PC-3 (cell line): Measurements from ENCODE around the gene TOR2A. TPM values are rescaled to one million over a fixed set of nuclear protein-coding genes. Genes with fewer than 3 reads are reported as not detected.

ENCODE experiments used
- ATAC-seq: fragments of 200-7000 bp; cut with Tn5 transposase; 2 replicates; pipeline ENCODE4 v1.9.1; 2020; ENCODE audit warnings: mild to moderate bottlenecking, moderate library complexity
- BruUV-seq: library from RNA; stranded (reverse); fragments of 400-500 nt; replicated peaks from 2 replicates; lab custom pipeline; 2021; lab: Mats Ljungman, UMichigan
- CTCF ChIA-PET: fragments of 300-600 bp; sonication (Branson Sonifier 250); formaldehyde crosslinking; loops from one replicate; lab custom pipeline; 2022; ENCODE audit warnings: antibody characterized with exemption; lab: Charles Lee
- POLR2A ChIA-PET: fragments of 300-600 bp; sonication (Branson Sonifier 250); formaldehyde crosslinking; loops from one replicate; lab custom pipeline; 2022; ENCODE audit warnings: antibody characterized with exemption; ENCODE audit not compliant: unreplicated experiment; lab: Charles Lee
- DNase-seq: peaks from one replicate; pipeline ENCODE4 v3.0.0-alpha.2; 2015
- H2AFZ ChIP-seq: fragments of 300-600 bp; sonication (generic); 2 replicates; pipeline ENCODE4 v1.6.0; 2016; ENCODE audit warnings: antibody characterized with exemption, low read length
- H3F3A ChIP-seq: fragments of 300-600 bp; sonication (generic); one replicate; pipeline ENCODE4 v1.6.0; 2017; ENCODE audit warnings: antibody characterized with exemption, low read length, control low read depth, mild to moderate bottlenecking; ENCODE audit not compliant: unreplicated experiment
- H3K27ac ChIP-seq: fragments of 300-600 bp; sonication (generic); 2 replicates; pipeline ENCODE4 v1.5.1; 2016; ENCODE audit warnings: mild to moderate bottlenecking, low read length
- H3K27me3 ChIP-seq: fragments of 300-600 bp; sonication (generic); 2 replicates; pipeline ENCODE4 v1.6.1; 2016; ENCODE audit warnings: low read length, mixed read lengths
- H3K36me3 ChIP-seq: fragments of 300-600 bp; sonication (generic); 2 replicates; pipeline ENCODE4 v1.6.1; 2016; ENCODE audit warnings: low read depth, mixed run types, low read length, mixed read lengths
- H3K4me1 ChIP-seq: fragments of 300-600 bp; sonication (generic); 2 replicates; pipeline ENCODE4 v1.5.1; 2016; ENCODE audit warnings: low read length; ENCODE audit not compliant: insufficient read depth
- H3K4me2 ChIP-seq: fragments of 300-600 bp; sonication (generic); 2 replicates; pipeline ENCODE4 v1.6.0; 2016; ENCODE audit warnings: low read length
- H3K4me3 ChIP-seq: fragments of 300-600 bp; sonication (generic); 2 replicates; pipeline ENCODE4 v1.5.1; 2016; ENCODE audit warnings: mild to moderate bottlenecking, low read length, mixed read lengths
- H3K79me2 ChIP-seq: fragments of 300-600 bp; sonication (generic); 2 replicates; pipeline ENCODE4 v1.6.1; 2017; ENCODE audit warnings: low read length, mixed read lengths
- H3K9ac ChIP-seq: fragments of 300-600 bp; sonication (generic); 2 replicates; pipeline ENCODE4 v1.6.0; 2016; ENCODE audit warnings: mild to moderate bottlenecking, low read length
- H3K9me2 ChIP-seq: fragments of 300-600 bp; sonication (generic); replicated peaks from 2 replicates; pipeline ENCODE4 v1.6.1; 2016; ENCODE audit warnings: mixed run types, low read length, mixed read lengths
- H3K9me3 ChIP-seq: fragments of 300-600 bp; sonication (generic); 2 replicates; pipeline ENCODE4 v1.6.1; 2016; ENCODE audit warnings: low read length, mixed read lengths
- H4K20me1 ChIP-seq: fragments of 300-600 bp; sonication (generic); 2 replicates; pipeline ENCODE4 v1.6.1; 2016; ENCODE audit warnings: low read length, mixed read lengths
- EZH2 ChIP-seq: fragments of 300-600 bp; sonication (generic); IDR thresholded peaks from one replicate; pipeline ENCODE4 v1.6.1; 2017; ENCODE audit warnings: antibody characterized with exemption, mild to moderate bottlenecking, low read length; ENCODE audit not compliant: unreplicated experiment
- EZH2phosphoT487 ChIP-seq: fragments of 300-600 bp; sonication (generic); IDR thresholded peaks from 2 replicates; pipeline ENCODE4 v1.6.1; 2018; ENCODE audit warnings: mild to moderate bottlenecking, antibody characterized with exemption, low read length, borderline replicate concordance
- intact Hi-C: fragments of 100-400 bp; cut with micrococcal nuclease; formaldehyde crosslinking; loops from 2 replicates; pipeline ENCODE4 v1.9.0; 2023
- total RNA-seq: library from RNA; depleted of rRNA; stranded (reverse); fragments of >200 nt; gene quantifications from 2 replicates; pipeline ENCODE4 v1.2.3, GENCODE V29; 2014
- TF ChIP-seq, protein P1 (sequence below): fragments of 300-600 bp; sonication (generic); conservative IDR thresholded peaks from 2 replicates; pipeline ENCODE4 v1.5.1; 2017; ENCODE audit warnings: antibody characterized with exemption, low read depth, mild to moderate bottlenecking, low read length

TOR2A gene
- total RNA-seq, 1 experiment from 2014 or later = 14.1 TPM

DNA sequence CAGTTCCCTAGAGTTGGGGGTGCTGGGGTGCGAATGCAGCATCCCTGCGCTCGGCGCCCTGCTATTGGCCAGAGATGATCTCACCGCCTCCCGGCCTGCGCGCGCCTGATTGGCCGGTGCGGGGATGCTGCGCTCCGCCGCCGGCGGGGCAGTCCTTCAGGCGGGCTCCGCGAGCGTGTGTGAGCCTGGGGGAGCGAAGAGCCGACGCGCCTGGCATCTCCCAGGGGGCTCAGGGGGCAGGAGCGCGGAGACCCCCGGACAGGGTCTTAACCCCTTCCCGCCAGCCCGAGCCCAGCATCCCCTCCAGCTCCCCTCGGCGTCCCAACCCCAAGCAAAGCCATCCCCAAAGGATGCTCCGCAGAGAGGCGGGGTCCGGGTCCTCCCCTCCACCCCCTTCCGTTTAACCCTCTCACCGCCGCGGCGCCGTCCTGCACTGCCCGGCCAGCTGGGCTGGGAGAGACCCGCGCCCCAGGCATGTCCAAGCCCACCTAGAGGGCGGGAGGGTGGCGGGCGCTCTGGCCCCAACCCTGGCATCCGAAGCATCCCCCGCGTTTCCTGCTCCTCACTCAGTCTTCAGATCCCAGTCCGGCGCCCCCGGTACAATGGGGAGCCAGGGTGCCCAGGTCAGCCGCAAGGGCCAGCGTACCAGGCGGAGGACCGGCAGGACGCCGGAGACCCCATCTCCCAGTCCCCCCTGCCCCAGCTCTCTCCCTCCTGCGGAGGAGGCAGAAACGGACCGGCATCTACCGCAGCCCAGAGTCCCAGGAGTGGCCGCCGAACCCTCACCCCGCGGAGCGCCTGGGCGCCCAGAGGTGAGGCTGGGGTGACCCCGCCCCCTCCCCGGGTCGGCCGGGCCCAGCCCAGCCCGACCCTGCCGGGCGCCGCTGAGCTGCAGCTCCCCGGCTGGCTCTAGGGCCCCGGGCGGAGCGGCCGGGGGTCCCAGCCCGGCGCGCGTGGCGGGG is 19.3 kb upstream of the TOR2A start:
- Histone ChIP-seq H3K4me1 (no peaks in the 10 kb centered on the region), H2AFZ (no peak overlapping the region), H3F3A (no peaks in the 10 kb centered on the region), H3K9me2 (no peaks in the 10 kb centered on the region), H3K27me3 (peaks cover 20% of the 10 kb centered on the region), H3K36me3 (no peaks in the 10 kb centered on the region), H3K4me3 (no peak overlapping the region), H3K27ac (no peak overlapping the region), H3K9ac (no peak overlapping the region), H4K20me1 (no peaks in the 10 kb centered on the region), H3K9me3 (no peaks in the 10 kb centered on the region), H3K79me2 (no peaks in the 10 kb centered on the region), H3K4me2 (no peak overlapping the region)
- POLR2A ChIA-PET = no interaction called here
- no TSS peak for BruUV-seq
- TF ChIP-seq EZH2phosphoT487 = no peak
- TF ChIP-seq, protein P1, sequence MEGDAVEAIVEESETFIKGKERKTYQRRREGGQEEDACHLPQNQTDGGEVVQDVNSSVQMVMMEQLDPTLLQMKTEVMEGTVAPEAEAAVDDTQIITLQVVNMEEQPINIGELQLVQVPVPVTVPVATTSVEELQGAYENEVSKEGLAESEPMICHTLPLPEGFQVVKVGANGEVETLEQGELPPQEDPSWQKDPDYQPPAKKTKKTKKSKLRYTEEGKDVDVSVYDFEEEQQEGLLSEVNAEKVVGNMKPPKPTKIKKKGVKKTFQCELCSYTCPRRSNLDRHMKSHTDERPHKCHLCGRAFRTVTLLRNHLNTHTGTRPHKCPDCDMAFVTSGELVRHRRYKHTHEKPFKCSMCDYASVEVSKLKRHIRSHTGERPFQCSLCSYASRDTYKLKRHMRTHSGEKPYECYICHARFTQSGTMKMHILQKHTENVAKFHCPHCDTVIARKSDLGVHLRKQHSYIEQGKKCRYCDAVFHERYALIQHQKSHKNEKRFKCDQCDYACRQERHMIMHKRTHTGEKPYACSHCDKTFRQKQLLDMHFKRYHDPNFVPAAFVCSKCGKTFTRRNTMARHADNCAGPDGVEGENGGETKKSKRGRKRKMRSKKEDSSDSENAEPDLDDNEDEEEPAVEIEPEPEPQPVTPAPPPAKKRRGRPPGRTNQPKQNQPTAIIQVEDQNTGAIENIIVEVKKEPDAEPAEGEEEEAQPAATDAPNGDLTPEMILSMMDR = no peak
- TF ChIP-seq EZH2 = no peak
- ATAC-seq (no peak), DNase-seq (no peak)
- CTCF ChIA-PET = no interaction called here
- intact Hi-C loops = no loop called here

DNA sequence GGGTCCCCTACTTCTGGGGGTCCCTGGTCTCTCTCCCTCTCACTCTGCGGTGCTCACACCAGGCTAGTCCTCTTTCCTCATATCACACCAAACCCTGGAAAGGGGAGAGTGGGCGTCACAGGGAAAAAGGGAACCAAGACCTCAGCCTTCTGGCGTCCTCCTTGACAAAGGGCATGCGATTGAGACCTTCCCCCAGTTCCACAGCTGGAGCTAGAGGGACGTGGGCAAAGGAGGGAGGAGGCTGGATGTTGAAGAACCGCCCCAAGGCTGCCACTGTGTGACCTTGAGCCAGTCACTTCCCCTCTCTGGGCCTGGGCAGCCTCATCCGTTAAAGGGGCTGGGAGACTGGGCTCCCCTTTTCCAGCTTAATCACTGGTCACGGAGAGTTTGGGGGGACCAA is 18.5 kb upstream of the TOR2A start:
- DNase-seq = no peak
- Histone ChIP-seq H3K27me3 (peaks cover 20% of the 10 kb centered on the region), H3K9me2 (no peaks in the 10 kb centered on the region), H3K79me2 (no peaks in the 10 kb centered on the region), H3F3A (no peaks in the 10 kb centered on the region), H3K4me1 (no peaks in the 10 kb centered on the region), H2AFZ (no peak overlapping the region), H3K9me3 (no peaks in the 10 kb centered on the region), H3K36me3 (no peaks in the 10 kb centered on the region), H4K20me1 (no peaks in the 10 kb centered on the region), H3K27ac (no peak overlapping the region), H3K4me3 (no peak overlapping the region), H3K9ac (no peak overlapping the region), H3K4me2 (no peak overlapping the region)
- intact Hi-C loops = no loop called here
- CTCF ChIA-PET = no interaction called here
- TF ChIP-seq EZH2phosphoT487 (no peak), EZH2 (no peak)
- TF ChIP-seq, protein P1 = no peak
- no TSS peak for BruUV-seq
- POLR2A ChIA-PET = no interaction called here
- ATAC-seq = no peak

DNA sequence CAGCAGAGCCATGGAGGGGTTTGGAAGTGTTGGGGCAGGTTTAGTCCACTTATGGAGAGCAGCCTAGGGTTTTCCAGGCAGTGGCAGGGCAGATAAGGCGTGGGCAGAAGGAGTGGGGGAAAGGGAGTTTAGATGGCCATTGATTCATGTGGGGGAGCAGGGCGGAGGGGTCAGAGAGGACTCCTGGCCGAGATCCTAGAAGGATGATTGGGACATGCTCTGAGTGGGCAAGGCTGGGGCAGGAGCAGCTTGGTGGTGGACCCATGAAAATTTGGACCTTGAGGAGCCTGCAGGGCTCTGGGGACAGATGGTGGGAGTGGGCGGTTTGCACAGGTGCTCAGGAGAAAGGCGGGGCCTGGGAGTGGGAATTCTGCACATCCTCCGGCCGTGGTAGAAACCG is 18.1 kb upstream of the TOR2A start:
- intact Hi-C loops = no loop called here
- Histone ChIP-seq H3F3A (no peaks in the 10 kb centered on the region), H3K36me3 (no peaks in the 10 kb centered on the region), H3K27ac (no peak overlapping the region), H3K9ac (no peak overlapping the region), H2AFZ (no peak overlapping the region), H3K9me3 (no peaks in the 10 kb centered on the region), H3K4me3 (no peak overlapping the region), H3K27me3 (peaks cover 20% of the 10 kb centered on the region), H4K20me1 (no peaks in the 10 kb centered on the region), H3K9me2 (no peaks in the 10 kb centered on the region), H3K4me1 (no peaks in the 10 kb centered on the region), H3K4me2 (no peak overlapping the region), H3K79me2 (no peaks in the 10 kb centered on the region)
- POLR2A ChIA-PET = no interaction called here
- TF ChIP-seq EZH2 (no peak), EZH2phosphoT487 (no peak)
- TF ChIP-seq, protein P1 = no peak
- DNase-seq (no peak), ATAC-seq (no peak)
- BruUV-seq = no TSS peak
- CTCF ChIA-PET = no interaction called here
